ENCODE measurements around the gene RNASE8.

DNA sequence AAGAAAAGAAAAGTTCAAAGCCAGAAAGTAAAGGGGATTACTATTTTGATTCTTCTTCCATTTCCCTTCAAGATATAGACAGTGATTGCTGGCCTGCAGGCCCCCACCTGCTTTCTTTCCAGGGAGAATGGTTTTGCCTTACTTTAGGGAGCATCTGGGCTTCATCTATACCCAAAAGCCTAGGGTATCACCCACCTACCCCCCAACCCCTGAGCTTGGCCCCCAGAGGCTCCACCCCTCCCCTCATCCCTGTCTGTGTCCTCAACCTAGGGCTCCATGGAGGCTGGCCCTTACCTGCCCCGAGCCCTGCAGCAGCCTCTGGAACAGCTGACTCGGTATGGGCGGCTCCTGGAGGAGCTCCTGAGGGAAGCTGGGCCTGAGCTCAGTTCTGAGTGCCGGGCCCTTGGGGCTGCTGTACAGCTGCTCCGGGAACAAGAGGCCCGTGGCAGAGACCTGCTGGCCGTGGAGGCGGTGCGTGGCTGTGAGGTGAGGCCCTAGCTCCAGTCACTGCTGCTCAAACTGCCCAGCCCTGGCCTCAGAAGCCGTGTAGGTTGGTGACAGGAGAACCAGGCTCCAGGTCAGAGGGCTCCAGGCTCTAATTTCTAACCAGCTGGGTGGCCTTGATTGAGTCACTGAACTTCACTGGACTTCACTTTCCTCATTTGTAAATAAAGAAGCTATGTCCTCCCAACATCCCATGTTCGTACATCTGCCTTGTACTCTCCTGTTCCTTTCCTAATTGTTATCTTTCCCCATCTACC, 26.1 kb downstream of the RNASE8 start:
- TF ChIP-seq POLR2A (IDR thresholded peaks at IDR 0.05) (no peak), EP300 (IDR thresholded peaks at IDR 0.05) (no peak), POLR2AphosphoS5 (IDR thresholded peaks at IDR 0.05) (no peak)
- TF ChIP-seq, protein P1, sequence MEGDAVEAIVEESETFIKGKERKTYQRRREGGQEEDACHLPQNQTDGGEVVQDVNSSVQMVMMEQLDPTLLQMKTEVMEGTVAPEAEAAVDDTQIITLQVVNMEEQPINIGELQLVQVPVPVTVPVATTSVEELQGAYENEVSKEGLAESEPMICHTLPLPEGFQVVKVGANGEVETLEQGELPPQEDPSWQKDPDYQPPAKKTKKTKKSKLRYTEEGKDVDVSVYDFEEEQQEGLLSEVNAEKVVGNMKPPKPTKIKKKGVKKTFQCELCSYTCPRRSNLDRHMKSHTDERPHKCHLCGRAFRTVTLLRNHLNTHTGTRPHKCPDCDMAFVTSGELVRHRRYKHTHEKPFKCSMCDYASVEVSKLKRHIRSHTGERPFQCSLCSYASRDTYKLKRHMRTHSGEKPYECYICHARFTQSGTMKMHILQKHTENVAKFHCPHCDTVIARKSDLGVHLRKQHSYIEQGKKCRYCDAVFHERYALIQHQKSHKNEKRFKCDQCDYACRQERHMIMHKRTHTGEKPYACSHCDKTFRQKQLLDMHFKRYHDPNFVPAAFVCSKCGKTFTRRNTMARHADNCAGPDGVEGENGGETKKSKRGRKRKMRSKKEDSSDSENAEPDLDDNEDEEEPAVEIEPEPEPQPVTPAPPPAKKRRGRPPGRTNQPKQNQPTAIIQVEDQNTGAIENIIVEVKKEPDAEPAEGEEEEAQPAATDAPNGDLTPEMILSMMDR (IDR thresholded peaks at IDR 0.05) = no peak

All from sigmoid colon (tissue), 4 donors.